ENCODE results near the gene ENTPD8.

GRCh38 chr9:137404961-137405567 lies 36.1 kb downstream of the ENTPD8 start:
- TF ChIP-seq CTCF (IDR thresholded peaks at IDR 0.05) (no peak), POLR2A (IDR thresholded peaks at IDR 0.05) (no peak)

Measured in gastroesophageal sphincter (tissue), 3 donors.